Measurements from ENCODE around the gene COA8.

DNA sequence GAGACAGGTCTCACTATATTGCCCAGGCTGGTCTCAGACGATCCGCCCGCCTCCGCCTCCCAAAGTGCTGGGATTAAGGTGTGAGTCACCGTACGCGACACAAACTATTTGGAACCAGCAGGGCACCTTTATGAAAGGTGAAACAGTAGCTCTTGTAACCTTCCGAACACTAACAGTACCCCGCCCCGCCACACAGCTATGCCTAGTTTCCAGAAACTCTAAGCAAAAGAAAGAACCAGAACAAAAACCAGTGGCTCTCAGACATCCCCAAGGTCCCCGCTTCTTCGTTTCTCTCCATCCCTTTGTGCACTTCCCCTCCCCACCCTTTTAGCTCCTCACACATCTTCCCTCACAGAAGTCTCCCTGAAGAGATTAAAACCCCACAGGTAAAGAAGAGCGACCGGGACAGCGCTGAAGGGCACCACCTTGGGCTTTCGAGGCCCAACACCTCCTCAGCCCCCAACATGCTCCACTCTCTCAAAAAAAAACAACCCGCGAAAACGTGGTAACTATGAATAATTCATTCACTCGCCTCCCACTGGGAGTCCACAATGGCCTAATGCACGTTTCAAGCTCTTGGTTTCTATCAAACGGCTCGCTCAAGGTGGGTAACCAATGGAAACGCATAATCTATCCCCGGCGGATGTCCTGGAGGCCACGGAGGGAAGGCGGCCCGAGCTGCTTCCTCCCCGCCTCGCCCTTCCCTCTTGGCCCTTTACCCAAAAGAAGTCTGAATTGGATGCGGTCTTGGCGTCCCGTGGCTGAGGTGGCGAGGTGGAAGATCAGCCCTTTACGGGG, 1.2 kb upstream of the COA8 start:
- TF ChIP-seq, protein P1, sequence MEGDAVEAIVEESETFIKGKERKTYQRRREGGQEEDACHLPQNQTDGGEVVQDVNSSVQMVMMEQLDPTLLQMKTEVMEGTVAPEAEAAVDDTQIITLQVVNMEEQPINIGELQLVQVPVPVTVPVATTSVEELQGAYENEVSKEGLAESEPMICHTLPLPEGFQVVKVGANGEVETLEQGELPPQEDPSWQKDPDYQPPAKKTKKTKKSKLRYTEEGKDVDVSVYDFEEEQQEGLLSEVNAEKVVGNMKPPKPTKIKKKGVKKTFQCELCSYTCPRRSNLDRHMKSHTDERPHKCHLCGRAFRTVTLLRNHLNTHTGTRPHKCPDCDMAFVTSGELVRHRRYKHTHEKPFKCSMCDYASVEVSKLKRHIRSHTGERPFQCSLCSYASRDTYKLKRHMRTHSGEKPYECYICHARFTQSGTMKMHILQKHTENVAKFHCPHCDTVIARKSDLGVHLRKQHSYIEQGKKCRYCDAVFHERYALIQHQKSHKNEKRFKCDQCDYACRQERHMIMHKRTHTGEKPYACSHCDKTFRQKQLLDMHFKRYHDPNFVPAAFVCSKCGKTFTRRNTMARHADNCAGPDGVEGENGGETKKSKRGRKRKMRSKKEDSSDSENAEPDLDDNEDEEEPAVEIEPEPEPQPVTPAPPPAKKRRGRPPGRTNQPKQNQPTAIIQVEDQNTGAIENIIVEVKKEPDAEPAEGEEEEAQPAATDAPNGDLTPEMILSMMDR (IDR thresholded peaks at IDR 0.05; ENCODE audit: extremely low read depth in 1 of 2, insufficient read depth in 1 of 2, low read depth in 1 of 2, low read length in 2 of 2): no peak
- TF ChIP-seq EZH2 (IDR thresholded peaks at IDR 0.05; ENCODE audit: borderline replicate concordance, low read depth, low read length, severe bottlenecking) (no peak), JUN (IDR thresholded peaks at IDR 0.05; ENCODE audit: borderline replicate concordance, insufficient read depth, insufficient read length, low read depth) (no peak), POLR2A (IDR thresholded peaks at IDR 0.05; ENCODE audit: low read depth, low read length) (peak; percentile 1), POLR2AphosphoS5 (IDR thresholded peaks at IDR 0.05; ENCODE audit: insufficient read depth, low read depth, low read length) (peak; percentile 6), FOS (IDR thresholded peaks at IDR 0.05; ENCODE audit: borderline replicate concordance, insufficient read depth, low read length) (no peak)
- TF ChIP-seq, protein P2, sequence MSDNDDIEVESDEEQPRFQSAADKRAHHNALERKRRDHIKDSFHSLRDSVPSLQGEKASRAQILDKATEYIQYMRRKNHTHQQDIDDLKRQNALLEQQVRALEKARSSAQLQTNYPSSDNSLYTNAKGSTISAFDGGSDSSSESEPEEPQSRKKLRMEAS (IDR thresholded peaks at IDR 0.05; ENCODE audit: insufficient read depth, insufficient read length): no peak
